HG02571 (cell line): ENCODE measurements around the gene GAPDHS.

Experiments
- ATAC-seq: cut with Tn5 transposase; IDR thresholded peaks from one replicate; pipeline ENCODE4 v1.9.1; 2021; ENCODE audit warnings: mild to moderate bottlenecking, moderate library complexity; ENCODE audit not compliant: unreplicated experiment

GAPDHS gene

DNA sequence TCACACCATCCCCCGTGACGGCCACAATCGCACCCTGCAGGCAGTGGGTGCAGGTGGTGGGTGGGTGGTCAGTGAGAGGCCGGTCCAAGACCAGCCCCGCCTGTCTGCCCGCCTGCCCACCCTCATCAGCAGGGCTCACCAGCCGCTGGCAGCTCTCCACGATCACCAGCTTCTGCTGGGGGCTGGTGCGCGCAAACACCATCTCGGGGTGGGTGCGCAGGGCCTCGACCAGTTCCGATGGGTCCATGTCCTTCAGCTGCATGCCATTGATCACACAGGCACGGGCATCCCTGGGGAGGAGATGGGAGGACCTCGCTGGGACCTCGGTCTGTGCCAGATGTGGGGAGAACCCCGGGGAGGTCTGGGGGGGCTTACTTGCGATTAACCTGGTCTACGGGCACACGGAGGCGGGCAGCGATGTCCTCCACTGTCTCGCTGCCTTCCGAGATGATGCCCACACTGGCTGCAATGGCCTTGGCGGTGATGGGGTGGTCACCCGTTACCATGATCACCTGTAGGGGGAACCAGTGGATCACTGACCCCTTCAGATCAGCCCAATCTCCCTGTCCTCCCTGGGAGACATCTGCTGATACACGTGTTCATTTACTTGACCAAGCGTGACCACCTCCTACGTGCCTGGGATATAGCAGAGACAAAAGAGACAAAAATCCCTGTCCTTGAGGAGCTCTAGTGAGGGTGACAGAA is 22.2 kb downstream of the GAPDHS start:
- ATAC-seq = no peak

DNA sequence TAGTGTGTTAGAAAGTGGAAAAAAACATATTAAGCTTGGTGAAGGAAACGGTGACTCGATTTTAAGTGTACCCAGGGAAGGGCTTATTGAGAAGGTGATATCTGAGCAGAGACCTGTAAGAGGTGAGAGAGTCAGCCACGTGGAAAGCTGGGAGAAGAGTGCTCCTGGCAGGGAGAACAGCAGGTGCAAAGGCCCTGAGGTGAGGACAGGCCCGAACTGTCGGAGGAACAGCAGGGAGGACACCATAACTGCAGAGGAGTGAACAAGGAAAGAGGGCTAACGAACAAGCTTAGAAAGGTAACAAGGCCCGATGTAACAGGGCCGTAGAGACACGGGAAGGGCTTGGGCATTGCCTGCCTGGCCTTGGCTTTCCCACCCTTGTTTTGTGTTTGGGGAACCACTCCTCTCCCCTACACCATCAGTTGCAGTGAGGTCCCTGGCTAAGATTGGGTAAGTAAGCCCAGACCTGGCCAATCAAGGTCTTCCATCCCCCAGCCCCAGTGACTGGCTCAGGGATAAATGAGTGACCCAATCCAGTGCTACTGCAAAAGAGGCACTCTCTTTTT is 22.9 kb downstream of the GAPDHS start:
- no peak for ATAC-seq

DNA sequence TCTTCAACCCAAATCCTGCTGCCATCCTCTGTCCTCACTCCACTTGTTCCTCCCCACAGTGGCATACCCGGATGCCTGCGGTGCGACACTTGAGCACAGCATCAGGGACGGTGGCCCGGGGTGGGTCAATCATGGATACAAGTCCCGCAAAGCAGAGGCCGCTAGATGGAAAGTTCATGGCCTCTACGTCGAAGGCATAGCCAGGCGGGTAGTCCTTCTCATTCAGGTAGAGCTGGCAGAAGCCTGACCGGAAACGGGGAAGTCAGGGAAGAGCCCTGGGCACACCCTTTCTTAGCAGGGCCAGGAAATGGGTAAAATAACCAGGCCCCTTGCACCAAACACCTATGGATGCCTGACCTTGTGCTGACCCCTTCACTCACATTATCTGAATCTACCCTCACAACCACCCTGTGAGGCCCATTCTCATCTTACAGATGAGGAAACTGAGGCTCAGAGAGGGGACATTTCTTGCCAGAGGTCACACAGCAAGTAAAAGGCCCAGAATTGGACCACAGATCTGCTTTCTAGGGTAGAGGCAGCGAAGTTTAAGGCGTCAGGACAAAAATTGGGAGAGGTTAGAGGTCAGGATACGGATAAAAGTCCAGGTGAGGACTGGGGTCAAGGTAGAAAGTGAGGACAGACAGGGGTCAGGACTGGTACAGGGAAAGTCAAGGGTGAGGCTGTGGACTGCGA is 23.7 kb downstream of the GAPDHS start:
- ATAC-seq = no peak

DNA sequence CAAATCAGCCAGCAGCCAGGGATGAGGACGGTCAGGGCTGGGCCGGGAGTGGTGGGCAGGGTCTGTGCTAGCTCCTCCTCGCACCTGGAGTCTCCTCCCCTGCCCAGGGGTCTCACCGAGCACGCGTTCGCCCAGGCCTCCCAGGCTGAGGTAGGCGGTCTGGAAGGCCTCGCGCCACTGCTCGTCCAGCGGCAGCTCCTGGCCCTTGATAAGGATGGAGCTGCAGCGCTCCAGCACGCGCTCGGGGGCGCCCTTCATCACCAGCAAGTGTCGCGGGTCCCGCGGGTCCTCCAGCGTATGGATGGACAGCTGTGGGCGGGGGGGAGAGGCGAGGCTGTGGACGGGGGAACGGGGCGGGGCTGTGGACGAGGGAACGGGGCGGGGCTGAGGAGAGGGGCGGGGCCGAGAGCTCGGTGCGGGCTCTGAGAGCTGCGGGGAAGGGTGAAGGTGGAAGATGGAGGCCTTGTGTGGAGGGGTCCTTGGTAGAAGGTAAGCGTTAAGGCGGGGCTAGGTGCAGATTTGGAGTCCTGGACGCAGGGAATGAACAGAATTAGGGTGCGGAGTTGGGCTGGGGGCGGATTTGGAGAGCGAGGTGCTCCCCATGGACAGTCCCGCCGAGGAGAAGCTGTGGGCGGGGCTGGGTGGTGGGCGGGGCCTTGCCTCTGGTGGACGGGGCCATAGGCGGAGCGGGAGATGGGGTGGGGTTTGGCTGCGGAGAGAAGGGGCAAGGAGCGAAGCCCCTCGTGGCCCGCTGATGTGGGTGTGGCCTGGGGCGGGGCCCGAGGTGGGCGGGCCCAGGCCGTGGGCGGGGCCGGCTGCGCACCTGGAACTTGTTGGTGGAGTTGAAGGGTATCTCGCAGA is 24.5 kb downstream of the GAPDHS start:
- no peak for ATAC-seq

DNA sequence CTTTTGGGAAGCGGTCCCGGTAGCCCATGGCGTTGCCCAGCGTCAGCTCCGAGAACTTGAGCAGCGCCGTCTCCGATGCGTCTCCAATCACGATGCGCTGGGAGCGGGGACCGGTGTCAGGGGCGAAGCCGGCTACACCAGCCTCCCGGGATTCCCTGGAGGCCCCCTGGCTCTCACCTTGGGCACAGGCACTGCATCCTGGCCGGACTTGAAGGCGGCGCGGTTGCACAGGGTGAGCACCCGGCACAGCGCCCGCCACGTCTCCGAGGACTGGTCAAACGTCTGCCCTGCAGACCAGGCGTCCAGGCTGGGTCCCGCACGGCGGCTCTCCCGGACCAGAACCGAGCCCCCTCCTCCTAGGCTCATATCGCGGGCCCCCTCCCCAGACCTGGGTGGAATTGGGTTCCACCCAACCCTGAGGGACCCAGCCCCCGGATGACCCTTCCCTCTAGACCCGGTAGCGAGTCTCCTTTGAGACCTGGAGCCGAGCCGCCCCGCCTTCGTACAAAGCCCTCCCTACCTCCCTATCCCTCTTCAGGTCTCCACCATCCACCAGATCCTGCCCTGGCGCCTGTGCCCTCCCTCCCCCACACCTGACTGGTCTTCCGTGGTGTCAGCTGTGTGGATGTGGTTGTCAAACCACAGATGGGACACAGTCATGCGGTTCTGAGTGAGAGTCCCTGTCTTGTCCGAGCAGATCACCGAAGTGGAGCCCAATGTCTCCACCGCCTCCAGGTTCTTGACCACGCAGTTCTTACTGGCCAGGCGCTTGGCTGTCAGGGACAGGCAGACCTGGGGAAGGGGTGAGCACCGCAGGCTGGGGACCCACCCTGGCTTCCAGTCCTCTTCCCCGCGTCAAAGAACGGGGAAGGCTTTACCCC is 25.4 kb downstream of the GAPDHS start:
- ATAC-seq = no peak

DNA sequence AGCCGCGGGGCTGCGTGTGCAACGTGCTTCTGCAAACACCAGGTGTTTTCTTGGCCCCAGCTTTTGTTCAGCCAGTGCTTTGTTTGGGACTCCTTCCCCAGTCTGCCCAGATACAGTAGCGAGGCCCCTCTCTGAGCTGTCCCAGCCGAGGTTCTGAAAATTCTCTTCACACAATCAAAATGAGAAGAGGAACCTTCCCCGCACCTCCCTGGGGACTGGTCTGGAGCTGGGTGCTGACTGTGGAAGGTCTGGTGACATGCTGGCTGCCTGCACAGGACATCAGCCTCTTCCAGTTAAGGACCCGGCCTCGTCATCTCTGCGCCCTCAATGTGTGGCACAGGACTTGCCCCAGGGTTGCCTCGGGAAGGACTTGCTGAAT is 26.0 kb downstream of the GAPDHS start:
- no peak for ATAC-seq

DNA sequence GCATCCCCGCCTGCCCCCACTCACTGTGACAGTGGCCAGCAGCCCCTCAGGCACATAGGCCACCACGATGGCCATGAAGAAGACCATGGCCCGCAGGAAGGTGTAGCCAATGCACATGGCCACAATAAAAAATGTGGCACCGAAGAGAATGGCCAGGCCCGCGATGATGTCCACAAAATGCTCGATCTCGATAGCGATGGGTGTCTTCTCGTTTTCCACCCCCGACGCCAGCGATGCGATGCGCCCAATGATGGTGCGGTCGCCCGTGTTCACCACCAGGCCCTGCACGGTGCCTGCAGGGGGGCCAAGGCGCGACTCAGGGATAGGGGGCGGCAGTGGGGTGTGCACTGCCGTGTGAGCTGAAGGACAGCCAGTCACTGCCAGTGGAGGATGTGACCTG is 26.5 kb downstream of the GAPDHS start:
- no peak for ATAC-seq

DNA sequence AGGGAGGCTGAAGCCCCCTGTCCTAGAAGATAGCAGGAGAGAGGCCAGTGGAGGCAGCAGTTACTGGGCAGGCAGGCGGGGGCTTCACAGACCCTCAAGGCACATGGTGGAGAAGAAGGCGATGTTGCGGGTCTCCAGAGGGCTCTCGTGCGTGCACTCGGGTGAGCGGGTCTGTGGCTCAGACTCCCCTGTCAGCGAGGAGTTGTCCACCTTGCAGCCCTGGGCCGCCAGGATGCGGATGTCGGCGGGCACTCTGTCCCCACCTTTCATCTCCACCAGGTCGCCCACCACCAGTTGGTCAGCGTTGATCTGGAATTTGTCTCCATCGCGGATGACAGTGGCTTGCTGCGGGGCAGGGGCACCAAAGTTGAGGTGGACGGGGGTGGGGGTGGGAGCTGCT is 27.0 kb downstream of the GAPDHS start:
- ATAC-seq = no peak

DNA sequence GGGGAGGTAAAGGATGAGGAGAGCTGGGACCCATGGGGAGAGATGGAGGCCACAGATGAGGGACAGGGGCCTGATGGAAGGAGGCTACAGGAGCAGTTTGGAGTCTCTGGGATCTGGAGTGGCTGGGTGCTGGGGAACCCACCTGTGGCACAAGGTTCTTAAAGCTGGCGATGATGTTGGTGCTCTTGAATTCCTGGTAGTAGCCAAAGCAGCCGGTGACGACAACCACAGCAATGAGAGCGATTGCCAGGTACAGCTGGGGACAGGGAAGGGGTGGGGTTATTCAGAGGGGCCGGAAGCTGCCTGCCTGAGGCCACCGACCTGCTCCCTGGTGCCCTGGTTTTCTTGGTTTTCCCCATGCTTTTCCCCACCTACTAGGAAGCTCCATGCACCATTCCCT is 27.4 kb downstream of the GAPDHS start:
- ATAC-seq = no peak

DNA sequence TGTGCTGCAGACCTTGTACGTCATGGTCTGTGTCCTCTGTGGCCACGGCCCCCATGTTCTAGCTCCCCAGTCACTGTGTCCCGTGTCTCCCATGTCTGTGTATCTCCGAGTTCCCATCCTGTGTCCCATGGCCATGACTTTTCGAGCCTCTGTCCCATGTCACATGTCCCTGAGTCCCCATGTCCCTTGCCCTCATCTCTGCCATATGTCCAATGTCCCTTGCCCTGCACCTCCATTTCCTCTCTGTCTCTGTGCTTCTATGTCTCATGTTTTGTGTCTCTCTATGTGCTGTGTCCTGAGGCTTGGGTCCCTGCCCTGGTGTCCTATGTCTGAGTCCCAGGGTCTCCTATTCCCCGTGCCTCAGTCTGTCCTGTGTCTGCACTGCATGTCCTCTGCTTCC is 28.2 kb downstream of the GAPDHS start:
- ATAC-seq = no peak

DNA sequence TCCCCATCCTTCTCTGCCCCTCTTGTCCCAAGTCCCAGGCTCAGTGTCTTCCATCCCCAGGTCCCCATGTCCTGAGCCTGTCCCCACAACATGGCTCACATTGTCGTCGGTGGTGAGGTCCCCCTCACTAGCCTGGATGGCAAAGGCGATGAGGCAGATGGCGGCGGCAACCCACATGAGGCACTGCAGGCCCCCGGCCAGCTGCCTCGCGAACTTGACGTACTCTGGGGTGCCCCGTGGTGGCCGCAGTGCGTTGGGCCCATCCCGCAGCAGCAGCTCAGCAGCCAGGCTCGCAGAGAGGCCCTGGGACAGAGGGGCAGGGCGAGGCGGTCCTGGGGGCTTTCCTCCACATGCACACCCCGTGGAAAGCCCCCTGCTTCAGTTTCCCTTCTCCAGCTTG is 29.1 kb downstream of the GAPDHS start:
- no peak for ATAC-seq

DNA sequence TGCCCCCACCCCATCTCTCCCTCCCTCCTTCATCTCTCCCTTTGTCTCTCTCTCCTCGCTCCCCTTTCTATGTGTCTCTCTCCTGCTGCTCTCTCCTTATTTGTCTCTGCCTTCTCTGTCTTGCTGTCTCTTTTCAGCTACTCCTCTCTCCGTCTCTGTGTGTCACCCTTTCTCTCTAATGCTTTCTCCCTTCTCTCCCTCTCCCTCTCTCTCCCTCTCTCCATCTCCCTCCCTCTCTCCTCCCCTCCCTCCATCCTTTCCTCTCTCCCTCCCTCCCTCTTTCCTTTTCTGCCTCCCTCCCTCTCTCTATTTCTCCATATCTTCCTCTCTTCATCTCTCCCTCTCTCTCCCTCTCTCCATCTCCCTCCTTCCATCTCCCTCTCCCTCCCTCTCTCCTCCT is 29.5 kb downstream of the GAPDHS start:
- no peak for ATAC-seq

DNA sequence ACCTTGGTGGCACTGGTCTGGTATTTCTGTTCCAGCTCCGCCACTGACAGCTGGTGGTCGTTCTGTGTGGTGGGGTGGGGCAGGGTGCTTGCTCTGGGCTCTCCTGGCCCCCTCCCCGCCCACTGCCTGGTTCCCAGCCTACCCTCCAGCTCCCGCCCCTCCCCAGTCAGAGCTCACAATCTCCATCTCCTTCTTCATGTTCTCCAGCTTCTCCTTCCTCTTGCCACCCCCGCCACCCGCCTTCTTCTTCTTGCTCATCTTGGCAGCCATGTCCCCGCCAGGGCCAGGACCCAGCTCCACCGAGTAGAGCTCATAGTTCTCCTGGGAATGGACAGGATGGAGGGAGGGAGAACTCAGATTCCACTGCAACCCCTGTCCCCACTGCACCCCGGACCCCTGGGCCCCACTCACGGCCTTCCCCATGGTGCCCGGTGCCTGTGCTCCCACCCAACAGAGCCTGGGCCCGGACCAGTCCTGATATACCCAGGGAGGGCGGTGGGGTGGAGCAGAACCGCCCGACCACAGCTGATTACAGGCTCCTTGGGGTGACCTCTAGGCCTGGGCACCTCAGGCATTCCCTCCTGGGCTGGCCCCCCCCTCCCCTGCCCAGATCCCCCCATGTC is 30.1 kb downstream of the GAPDHS start, which contains the start of gene ATP4A:
Gene ATP4A, minus strand, starts transcription at position 452 of the 623 bp plus-strand sequence. Its CDS starts 29 bp downstream, at position 423.
- ATAC-seq = no peak

DNA sequence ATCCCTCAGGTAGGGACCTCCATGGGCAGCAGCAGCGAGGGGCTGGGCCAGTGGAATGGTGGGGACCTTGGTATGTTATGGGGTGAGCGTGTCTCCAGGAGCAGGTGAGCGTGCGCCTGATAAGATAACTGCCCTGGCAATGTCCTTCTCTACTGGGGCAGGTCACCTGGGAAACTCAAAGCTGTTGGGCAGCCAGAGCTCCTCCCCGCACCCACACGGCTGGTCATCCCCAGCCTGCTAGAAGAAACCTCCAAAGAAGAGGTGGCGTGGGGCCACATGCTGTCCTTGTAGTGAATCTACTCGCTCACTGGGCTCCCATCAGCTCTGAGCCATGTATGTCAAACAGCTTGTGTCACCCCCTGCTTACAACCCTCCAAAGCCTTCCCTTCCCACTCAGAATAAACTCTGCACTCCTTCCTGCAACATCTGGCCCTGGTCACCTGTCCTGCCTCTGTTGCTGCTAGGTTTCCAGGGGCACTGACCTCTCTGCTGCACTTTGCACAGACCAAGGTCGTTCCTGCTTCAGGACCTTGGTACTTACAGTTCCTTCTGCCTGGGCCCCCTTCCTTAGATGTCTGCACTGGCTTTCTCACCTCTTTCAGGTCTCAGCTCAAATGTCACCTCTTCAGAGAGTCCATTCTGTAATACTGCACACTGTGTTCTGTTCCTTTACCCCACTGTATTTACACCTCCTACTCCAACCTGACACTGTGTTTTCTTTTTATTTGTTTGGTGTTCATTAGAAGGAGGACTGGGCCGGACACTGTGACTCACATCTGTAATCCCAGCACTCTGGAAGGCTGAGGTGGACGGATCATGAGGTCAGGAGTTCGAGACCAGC is 32.0 kb downstream of the GAPDHS start:
- no peak for ATAC-seq

DNA sequence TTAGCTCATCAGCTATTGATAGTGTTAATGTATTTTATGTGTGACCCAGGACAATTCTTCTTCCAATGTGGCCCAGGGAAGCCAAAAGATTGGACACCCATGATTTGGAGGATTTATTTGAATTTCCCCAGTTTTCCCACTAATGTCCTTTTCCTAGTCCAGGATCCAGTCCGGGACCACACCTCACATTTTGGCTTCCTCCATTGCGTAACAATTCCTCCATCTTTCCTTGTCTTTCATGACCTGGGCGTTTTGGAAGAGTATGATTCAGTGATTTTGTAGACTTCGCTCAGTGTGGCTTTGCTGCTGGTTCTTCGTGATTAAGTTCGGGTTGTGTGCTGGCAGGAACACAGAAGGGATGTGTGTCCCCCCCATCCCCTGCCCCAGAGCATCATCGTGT is 33.5 kb downstream of the GAPDHS start:
- ATAC-seq = no peak

DNA sequence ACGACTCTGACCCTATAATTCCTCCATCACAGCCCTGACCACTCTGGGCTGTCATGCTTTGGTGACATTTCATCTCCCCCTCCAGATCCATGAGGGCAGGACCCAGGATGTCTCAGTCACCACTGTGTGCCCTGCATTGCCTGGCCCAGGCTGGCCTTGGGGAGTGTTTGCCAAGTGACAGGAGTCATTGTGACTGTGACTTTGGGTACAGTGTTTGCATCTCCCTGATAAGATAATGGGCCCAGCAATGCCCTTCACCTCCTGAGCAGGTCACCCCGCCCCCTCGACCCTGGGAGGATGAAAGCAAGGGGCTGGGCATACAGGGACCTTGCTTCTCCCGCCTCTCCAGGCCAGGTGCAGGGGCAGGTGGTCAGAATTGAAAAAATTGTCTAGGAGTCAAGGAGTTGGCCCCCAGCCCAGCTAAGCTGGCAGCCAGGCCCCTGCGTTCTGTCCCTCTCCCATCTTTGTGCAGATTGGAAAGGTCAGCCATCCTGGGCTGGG is 36.1 kb downstream of the GAPDHS start:
- no peak for ATAC-seq

DNA sequence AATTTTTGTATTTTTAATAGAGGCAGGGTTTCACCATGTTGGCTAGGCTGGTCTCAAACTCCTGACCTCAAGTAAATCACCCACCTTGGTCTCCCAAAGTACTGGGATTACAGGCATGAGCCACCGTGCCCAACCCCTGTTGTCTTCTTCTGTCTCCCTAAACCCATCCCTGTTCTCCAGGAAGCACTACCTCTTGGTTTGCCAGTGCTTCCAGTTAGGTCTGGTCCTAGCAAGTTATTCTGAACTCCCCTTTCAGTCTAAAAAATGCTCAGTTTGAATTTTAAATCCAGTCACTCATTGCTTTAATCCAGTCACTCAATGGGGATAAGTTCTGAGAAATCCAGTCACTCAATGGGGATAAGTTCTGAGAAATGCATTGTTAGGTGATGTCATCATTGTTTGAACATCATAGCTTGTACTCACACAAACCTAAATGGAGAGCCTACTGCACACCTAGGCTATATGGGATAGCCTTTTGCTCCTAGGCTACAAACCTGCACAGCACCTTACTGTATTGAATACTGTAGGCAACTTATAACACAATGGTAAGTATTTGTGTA is 38.2 kb downstream of the GAPDHS start:
- ATAC-seq = no peak

DNA sequence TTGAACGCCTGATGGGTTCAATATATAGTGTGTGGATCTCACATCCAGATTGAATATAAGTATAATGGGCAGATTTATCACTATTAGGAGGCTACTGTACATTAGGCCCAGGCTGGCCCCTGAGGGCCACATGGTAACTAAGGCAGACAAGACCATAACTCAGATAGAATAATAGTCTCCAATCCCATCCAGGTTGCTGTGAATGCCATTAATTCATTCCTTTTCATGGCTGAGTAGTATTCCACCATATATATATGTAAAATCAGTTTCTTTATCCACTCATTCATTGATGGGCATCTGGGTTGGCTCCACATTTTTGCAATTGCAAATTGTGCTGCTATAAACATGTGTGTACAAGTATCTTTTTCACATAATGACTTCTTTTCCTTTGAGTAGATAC is 44.7 kb downstream of the GAPDHS start:
- no peak for ATAC-seq

DNA sequence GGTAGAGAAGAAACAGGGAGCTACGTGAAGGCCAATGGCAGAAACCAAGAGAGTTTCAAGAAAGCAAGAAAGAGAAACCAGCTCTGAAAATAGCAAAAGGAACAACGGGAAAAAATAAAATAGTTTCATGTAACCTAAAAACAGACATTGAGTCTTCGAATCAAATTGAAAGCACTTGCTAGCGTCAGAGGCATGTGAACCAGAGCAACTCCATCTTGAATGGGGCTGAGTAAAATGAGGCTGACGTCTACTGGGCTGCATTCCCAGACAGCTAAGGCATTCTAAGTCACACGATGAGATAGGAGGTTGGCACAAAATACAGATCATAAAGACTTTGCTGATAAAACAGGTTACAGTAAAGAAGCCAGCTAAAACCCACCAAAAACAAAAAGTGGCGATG is 45.5 kb downstream of the GAPDHS start:
- ATAC-seq = no peak
